Putamen (tissue), 1 donor: ENCODE measurements around the gene NEUROD2.
"Not testable (repeated sequence)": the region's sequence is repeated elsewhere in the genome, so short reads cannot be mapped to it uniquely, and the experiment has no call there.

Experiments used
- DNase-seq: peaks from one replicate; pipeline ENCODE4 v3.0.0-alpha.2; 2016; ENCODE audit warnings: low spot score

The NEUROD2 gene

DNA sequence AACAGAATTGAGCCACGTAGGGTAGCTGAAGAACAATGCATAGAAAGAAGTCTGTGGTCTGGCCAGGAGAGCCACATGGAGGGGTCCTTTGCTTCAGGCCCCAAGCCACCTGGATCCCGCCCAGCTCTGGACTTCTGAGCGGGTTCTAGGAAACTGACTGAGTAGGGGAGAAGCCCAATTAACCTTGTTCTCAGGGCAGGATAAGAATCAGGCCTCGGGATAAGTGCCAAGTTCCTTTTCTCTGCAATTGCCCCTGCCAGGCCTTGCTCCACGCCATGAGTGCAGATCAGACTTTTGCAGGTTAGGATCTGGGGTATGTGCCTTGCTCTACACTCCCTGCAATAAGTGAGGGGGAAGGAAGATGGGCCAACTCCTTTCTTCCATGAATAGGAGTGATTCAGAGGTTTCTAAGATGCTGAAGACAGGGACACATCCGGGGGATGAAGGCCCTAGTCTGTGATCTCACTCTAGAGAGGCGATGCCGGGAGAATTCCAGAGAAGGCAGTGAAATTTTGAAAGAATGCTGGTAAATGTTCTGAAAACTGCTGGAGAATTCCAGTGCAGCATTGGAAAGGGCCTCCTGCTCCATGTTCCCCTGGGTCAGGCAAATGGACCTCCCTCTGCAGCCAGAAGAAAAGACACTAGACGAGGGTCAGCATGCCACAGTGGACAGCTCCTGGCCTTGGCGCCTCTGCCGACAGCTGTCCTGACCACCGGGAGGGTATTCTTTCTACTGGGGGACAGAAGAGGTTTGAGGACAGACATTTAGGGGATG, 5.8 kb downstream of the NEUROD2 start:
- no peak for DNase-seq

- no peak for DNase-seq
These were observed 6.6 kb downstream of the NEUROD2 start for GRCh38 chr17:39600997-39601597.

- no peak for DNase-seq
These were observed 7.3 kb downstream of the NEUROD2 start for GRCh38 chr17:39600288-39600996.

GRCh38 chr17:39599665-39600231, 8.0 kb downstream of the NEUROD2 start:
- no peak for DNase-seq

GRCh38 chr17:39599004-39599664, 8.6 kb downstream of the NEUROD2 start:
- no peak for DNase-seq

GRCh38 chr17:39598630-39599003, 9.1 kb downstream of the NEUROD2 start:
- DNase-seq = no peak

GRCh38 chr17:39598047-39598481, 9.7 kb downstream of the NEUROD2 start:
- no peak for DNase-seq

GRCh38 chr17:39597372-39598046, 10.2 kb downstream of the NEUROD2 start:
- no peak for DNase-seq

GRCh38 chr17:39596543-39597267, 11.0 kb downstream of the NEUROD2 start:
- DNase-seq = no peak

DNA sequence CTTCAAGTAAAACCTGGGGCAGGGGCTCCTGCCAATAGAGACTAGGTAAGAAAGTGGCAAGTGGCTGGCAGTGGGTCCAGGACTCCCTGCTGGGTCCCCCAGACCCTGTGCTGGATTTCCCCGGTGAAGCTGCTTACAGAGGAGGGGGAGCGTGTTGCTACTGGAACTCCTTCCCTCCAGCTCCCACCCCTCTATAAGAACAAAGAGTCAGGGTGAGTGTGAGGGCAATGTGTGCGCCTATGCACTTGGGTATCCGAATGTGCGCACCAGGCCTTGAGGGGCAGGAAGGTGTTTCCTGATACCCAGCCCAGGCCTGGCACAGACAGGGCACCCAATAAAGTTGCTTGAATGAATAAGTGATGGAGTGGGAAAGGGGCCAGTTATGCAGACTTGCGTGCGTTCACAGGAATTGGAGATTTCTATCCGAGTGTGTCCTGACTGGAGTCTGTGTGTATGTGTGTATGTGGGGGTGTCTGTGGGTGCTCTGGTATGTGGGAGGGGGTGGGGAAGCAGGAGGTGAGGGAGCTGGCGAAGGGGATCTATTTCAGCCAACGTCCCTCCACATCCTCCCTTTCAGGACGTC, 11.7 kb downstream of the NEUROD2 start:
- DNase-seq = no peak

DNA sequence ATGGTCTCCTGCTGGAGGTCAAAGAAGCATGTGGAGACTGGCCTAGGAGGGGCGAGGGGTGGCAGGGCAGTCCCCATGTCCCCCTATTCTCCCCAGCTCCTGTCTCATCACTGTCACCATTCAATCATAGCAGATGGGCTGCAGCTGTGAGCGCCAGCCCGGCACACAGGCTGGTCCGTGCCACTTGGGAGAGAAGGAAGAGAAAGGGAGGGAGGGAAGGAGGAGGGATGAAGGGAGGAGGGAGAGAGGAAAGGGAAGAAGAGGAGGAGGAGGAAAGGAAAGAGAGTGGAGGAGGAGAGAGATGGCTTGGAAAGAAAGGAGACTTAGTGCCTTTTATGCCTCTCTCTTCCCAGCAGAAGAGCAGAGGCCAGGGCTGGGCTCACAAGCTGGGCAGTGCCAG, 12.4 kb downstream of the NEUROD2 start:
- no peak for DNase-seq

- DNase-seq = no peak
These were observed 14.3 kb downstream of the NEUROD2 start for GRCh38 chr17:39593371-39593770.

- DNase-seq = no peak
These were observed 15.5 kb downstream of the NEUROD2 start for GRCh38 chr17:39591958-39592954.

GRCh38 chr17:39590180-39590579, 17.5 kb downstream of the NEUROD2 start:
- not testable (repeated sequence) for DNase-seq

GRCh38 chr17:39582658-39583057, 25.1 kb downstream of the NEUROD2 start:
- no peak for DNase-seq

DNA sequence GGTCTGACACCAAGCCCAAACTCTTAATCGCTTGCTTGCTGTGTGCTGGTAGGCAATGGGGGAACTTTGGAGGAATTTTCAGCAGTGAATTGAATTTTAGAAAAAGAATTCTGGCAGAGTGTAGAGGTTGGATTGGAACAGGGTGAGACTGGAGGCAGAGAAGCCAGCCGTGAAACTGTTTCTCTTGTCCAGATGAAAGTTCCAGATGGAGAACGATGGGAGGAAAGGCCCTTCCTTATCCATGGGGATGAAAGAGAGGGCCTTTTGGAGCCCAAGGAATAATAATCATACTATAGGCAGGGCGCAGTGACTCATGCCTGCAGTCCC, 26.0 kb downstream of the NEUROD2 start:
- no peak for DNase-seq

- DNase-seq = no peak
These were observed 26.5 kb downstream of the NEUROD2 start for GRCh38 chr17:39581071-39581758.

DNA sequence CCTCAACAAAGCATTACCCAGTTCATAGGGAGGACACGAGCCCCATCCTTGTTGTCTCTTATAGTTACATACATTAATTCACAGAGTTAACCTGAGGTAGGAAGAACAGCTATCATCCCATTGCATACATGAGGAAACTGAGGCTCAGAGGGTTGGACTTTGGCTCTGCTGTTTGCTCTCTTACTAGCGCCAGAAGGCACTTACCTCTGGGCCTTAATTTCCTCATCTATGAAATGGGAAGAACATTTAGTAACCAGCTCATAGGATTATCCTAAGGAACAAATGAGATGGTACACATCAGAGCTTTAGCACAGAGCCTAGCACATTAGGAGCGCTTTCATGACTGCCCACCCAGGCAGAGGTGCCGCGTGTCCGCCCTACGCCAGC, 27.6 kb downstream of the NEUROD2 start:
- DNase-seq = no peak
